ENCODE results near the gene LAMC3. TPM values are rescaled to one million over a fixed set of nuclear protein-coding genes. Genes with fewer than 3 reads are reported as not detected.

LAMC3 gene
- total RNA-seq, 1 experiment from 2014 or later: 4.6 TPM

DNA sequence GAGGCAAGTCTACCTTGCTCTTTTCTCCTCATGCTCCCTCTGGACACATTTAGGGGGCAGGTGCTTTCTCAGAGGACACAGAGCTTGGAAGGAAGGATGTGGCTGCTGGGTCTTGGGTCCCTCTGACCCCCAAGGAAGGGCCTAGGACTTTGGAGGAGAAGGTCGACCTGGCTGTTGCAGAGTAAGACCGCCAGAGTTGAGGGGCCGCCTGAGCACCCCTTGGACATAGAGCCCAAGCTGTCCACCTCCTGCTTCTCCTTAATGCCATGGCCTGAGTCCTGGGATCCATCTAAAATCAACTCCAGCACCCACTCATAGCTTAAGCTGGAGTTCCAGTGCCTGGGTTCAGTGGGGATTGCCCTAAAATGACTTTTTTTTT, 20.6 kb downstream of the LAMC3 start:
- no peak for TF ChIP-seq EZH2 (IDR thresholded peaks at IDR 0.05; ENCODE audit: low read length, unreplicated experiment)
- no peak for TF ChIP-seq EZH2phosphoT487 (IDR thresholded peaks at IDR 0.05; ENCODE audit: borderline replicate concordance, low read length)
- TF ChIP-seq, protein P1, sequence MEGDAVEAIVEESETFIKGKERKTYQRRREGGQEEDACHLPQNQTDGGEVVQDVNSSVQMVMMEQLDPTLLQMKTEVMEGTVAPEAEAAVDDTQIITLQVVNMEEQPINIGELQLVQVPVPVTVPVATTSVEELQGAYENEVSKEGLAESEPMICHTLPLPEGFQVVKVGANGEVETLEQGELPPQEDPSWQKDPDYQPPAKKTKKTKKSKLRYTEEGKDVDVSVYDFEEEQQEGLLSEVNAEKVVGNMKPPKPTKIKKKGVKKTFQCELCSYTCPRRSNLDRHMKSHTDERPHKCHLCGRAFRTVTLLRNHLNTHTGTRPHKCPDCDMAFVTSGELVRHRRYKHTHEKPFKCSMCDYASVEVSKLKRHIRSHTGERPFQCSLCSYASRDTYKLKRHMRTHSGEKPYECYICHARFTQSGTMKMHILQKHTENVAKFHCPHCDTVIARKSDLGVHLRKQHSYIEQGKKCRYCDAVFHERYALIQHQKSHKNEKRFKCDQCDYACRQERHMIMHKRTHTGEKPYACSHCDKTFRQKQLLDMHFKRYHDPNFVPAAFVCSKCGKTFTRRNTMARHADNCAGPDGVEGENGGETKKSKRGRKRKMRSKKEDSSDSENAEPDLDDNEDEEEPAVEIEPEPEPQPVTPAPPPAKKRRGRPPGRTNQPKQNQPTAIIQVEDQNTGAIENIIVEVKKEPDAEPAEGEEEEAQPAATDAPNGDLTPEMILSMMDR (conservative IDR thresholded peaks at IDR 0.05; ENCODE audit: low read depth, low read length): no peak
- intact Hi-C loops (cut with micrococcal nuclease): no loop called here
- Histone ChIP-seq H3K9me3 (ENCODE audit: low read length) (no peaks in the 10 kb centered on the region), H2AFZ (ENCODE audit: low read length) (no peak overlapping the region), H3F3A (ENCODE audit: low read length, unreplicated experiment) (no peaks in the 10 kb centered on the region), H3K9ac (ENCODE audit: low read length) (no peak overlapping the region), H3K4me3 (ENCODE audit: low read length) (no peak overlapping the region), H3K4me2 (ENCODE audit: low read length) (no peak overlapping the region), H3K4me1 (ENCODE audit: insufficient read depth, low read length) (no peaks in the 10 kb centered on the region), H3K9me2 (replicated peaks; ENCODE audit: low read length) (no peaks in the 10 kb centered on the region), H3K27ac (ENCODE audit: low read length) (no peak overlapping the region), H3K27me3 (ENCODE audit: low read length) (no peaks in the 10 kb centered on the region), H4K20me1 (ENCODE audit: low read length) (no peaks in the 10 kb centered on the region), H3K36me3 (ENCODE audit: low read depth, low read length) (no peaks in the 10 kb centered on the region), H3K79me2 (ENCODE audit: low read length) (no peaks in the 10 kb centered on the region)
- no TSS peak for BruUV-seq (replicated peaks)
- CTCF ChIA-PET: no interaction called here
- ATAC-seq: no peak
- DNase-seq: no peak
- POLR2A ChIA-PET (ENCODE audit: unreplicated experiment): no interaction called here

GRCh38 chr9:131030239-131031004, 21.4 kb downstream of the LAMC3 start:
- H3K36me3 ChIP-seq (ENCODE audit: low read depth, low read length): no peaks in the 10 kb centered on the region
- H3K27ac ChIP-seq (ENCODE audit: low read length): no peak overlapping the region
- TF ChIP-seq EZH2phosphoT487 (IDR thresholded peaks at IDR 0.05; ENCODE audit: borderline replicate concordance, low read length) (no peak), EZH2 (IDR thresholded peaks at IDR 0.05; ENCODE audit: low read length, unreplicated experiment) (no peak)
- TF ChIP-seq, protein P1 (conservative IDR thresholded peaks at IDR 0.05; ENCODE audit: low read depth, low read length): no peak
- no peaks in the 10 kb centered on the region for H3K27me3 ChIP-seq (ENCODE audit: low read length)
- no peak overlapping the region for H3K9ac ChIP-seq (ENCODE audit: low read length)
- no peak for DNase-seq
- intact Hi-C loops (cut with micrococcal nuclease): no loop called here
- no peaks in the 10 kb centered on the region for H3K9me3 ChIP-seq (ENCODE audit: low read length)
- H4K20me1 ChIP-seq (ENCODE audit: low read length): no peaks in the 10 kb centered on the region
- no peaks in the 10 kb centered on the region for H3K9me2 ChIP-seq (replicated peaks; ENCODE audit: low read length)
- H3K4me3 ChIP-seq (ENCODE audit: low read length): no peak overlapping the region
- H3K79me2 ChIP-seq (ENCODE audit: low read length): no peaks in the 10 kb centered on the region
- ChIA-PET CTCF (no interaction called here), POLR2A (ENCODE audit: unreplicated experiment) (interaction anchor here (0.5 kb wide), 1 partner anchor 451 kb away, joined by 18 read pairs; the partner anchor contains the start of gene FUBP3)
- BruUV-seq (replicated peaks): no TSS peak
- no peak overlapping the region for H3K4me2 ChIP-seq (ENCODE audit: low read length)
- no peaks in the 10 kb centered on the region for H3K4me1 ChIP-seq (ENCODE audit: insufficient read depth, low read length)
- no peak for ATAC-seq
- no peak overlapping the region for H2AFZ ChIP-seq (ENCODE audit: low read length)
- H3F3A ChIP-seq (ENCODE audit: low read length, unreplicated experiment): no peaks in the 10 kb centered on the region

DNA sequence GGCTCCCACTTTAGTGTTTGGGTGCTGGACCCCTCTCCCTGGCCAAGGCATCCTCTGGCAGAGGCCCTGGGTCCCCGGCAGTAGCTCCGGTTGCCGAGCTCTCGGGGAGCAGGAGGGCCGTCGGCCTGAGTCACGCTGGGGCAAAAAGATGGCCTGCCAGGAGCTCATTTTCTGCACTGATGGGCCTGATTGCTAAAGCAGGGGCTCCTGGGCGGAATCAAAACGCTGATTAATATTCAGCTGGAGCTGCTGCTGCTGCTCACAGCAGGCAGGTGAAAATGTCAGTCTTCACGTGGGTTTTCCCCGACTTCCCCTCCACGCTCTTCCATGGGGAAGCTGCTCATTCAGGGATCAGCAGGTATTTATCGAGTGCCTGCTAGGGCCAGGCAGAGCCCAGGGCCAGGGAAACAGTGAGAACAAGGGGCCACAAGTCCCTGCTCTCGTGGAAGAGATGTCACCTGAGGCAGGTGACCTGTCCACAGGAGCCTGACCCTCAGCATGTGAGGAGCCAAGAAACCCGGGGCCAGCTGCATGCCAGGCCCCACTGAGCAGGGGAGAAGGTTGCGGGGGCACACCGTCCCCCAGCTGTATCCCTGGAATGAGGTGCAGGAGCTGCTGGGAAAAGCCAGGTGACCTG, 22.1 kb downstream of the LAMC3 start:
- Histone ChIP-seq H3K27ac (ENCODE audit: low read length) (no peak overlapping the region), H3K79me2 (ENCODE audit: low read length) (no peaks in the 10 kb centered on the region), H3K27me3 (ENCODE audit: low read length) (no peaks in the 10 kb centered on the region), H3F3A (ENCODE audit: low read length, unreplicated experiment) (no peaks in the 10 kb centered on the region), H3K9ac (ENCODE audit: low read length) (no peak overlapping the region), H4K20me1 (ENCODE audit: low read length) (no peaks in the 10 kb centered on the region), H3K9me2 (replicated peaks; ENCODE audit: low read length) (no peaks in the 10 kb centered on the region), H3K4me3 (ENCODE audit: low read length) (no peak overlapping the region), H3K36me3 (ENCODE audit: low read depth, low read length) (no peaks in the 10 kb centered on the region), H3K4me2 (ENCODE audit: low read length) (no peak overlapping the region), H3K4me1 (ENCODE audit: insufficient read depth, low read length) (no peaks in the 10 kb centered on the region), H3K9me3 (ENCODE audit: low read length) (no peaks in the 10 kb centered on the region), H2AFZ (ENCODE audit: low read length) (no peak overlapping the region)
- CTCF ChIA-PET: no interaction called here
- intact Hi-C loops (cut with micrococcal nuclease): no loop called here
- POLR2A ChIA-PET (ENCODE audit: unreplicated experiment): interaction anchor here (0.5 kb wide), 1 partner anchor 452 kb away, joined by 18 read pairs; the partner anchor contains the start of gene FUBP3
- ATAC-seq (no peak), DNase-seq (no peak)
- no TSS peak for BruUV-seq (replicated peaks)
- TF ChIP-seq EZH2 (IDR thresholded peaks at IDR 0.05; ENCODE audit: low read length, unreplicated experiment) (no peak), EZH2phosphoT487 (IDR thresholded peaks at IDR 0.05; ENCODE audit: borderline replicate concordance, low read length) (no peak)
- TF ChIP-seq, protein P1 (conservative IDR thresholded peaks at IDR 0.05; ENCODE audit: low read depth, low read length): no peak
